HepG2 (cell line): ENCODE data around the gene TBL3. TPM values are rescaled to one million over a fixed set of nuclear protein-coding genes. Genes with fewer than 3 reads are reported as not detected.

Experiments used
- EEA1 ChIP-seq: sonication (generic); formaldehyde crosslinking; IDR thresholded peaks from 2 replicates; pipeline ENCODE4 v1.5.1; 2020; ENCODE audit warnings: mild to moderate bottlenecking, missing genetic modification reagents, borderline replicate concordance
- EP300 ChIP-seq, 3 experiments: sonication (generic) in 1 of 3; formaldehyde crosslinking in 1 of 3; IDR thresholded peaks; 2 replicates each; pipeline versions ENCODE4 v1.5.1 to v1.6.1; 2011 to 2020; ENCODE audit warnings: low read depth in 2 of 3, low read length in 2 of 3, borderline replicate concordance in 1 of 3, improper control_type of control experiment in 1 of 3, mild to moderate bottlenecking in 1 of 3, missing genetic modification reagents in 1 of 3, moderate library complexity in 1 of 3
- GLMP ChIP-seq: sonication (generic); formaldehyde crosslinking; IDR thresholded peaks from 2 replicates; pipeline ENCODE4 v1.9.0; 2021; ENCODE audit warnings: missing genetic modification reagents, mild to moderate bottlenecking, borderline replicate concordance
- MTA3 ChIP-seq: sonication (generic); formaldehyde crosslinking; IDR thresholded peaks from 2 replicates; pipeline ENCODE4 v1.4.0; 2020; ENCODE audit warnings: missing genetic modification reagents
- PHB2 ChIP-seq: fragments of 450-650 bp; IDR thresholded peaks from 2 replicates; pipeline ENCODE4 v1.6.1; 2018; ENCODE audit not compliant: partially characterized antibody
- PRDM10 ChIP-seq: sonication (generic); formaldehyde crosslinking; IDR thresholded peaks from 2 replicates; pipeline ENCODE4 v1.4.0; 2020; ENCODE audit warnings: low read depth, missing genetic modification reagents
- TAF15 ChIP-seq: fragments of 200-400 bp; formaldehyde crosslinking; IDR thresholded peaks from one replicate; pipeline ENCODE4 v1.6.1; 2018; ENCODE audit warnings: mild to moderate bottlenecking, low read depth, low read length; ENCODE audit not compliant: poor library complexity, severe bottlenecking
- ZNF318 ChIP-seq: sonication (generic); formaldehyde crosslinking; IDR thresholded peaks from 2 replicates; pipeline ENCODE4 v1.4.0; 2020; ENCODE audit warnings: mild to moderate bottlenecking, missing genetic modification reagents
- ZNF362 ChIP-seq: sonication (generic); formaldehyde crosslinking; IDR thresholded peaks from 2 replicates; pipeline ENCODE4 v1.4.0; 2020; ENCODE audit warnings: missing genetic modification reagents, mild to moderate bottlenecking, borderline replicate concordance
- ZNF546 ChIP-seq: sonication (generic); formaldehyde crosslinking; conservative IDR thresholded peaks from 2 replicates; pipeline ENCODE4 v1.8.1; 2023; ENCODE audit warnings: mild to moderate bottlenecking, missing genetic modification reagents
- ZNF564 ChIP-seq: sonication (generic); formaldehyde crosslinking; IDR thresholded peaks from 2 replicates; pipeline ENCODE4 v1.8.1; 2023; ENCODE audit warnings: mild to moderate bottlenecking, missing genetic modification reagents
- ZNF788 ChIP-seq: sonication (generic); formaldehyde crosslinking; IDR thresholded peaks from 2 replicates; pipeline ENCODE4 v1.5.0; 2020; ENCODE audit warnings: mild to moderate bottlenecking, missing genetic modification reagents, borderline replicate concordance
- polyA plus RNA-seq, 8 experiments: library from polyadenylated mRNA; depleted of rRNA in 3 of 8; stranded (reverse) in 7 of 8; unstranded in 1 of 8; fragments of >200 nt; fragmentation: Illumina TruSeq in 4 of 8; extraction: Trizol in 4 of 8; gene quantifications; 2 replicates each; pipeline versions ENCODE4 v1.2.1 to v1.2.3, GENCODE V29; 2011 to 2016; ENCODE audit warnings: low read depth in 4 of 8, missing spikeins in 1 of 8, mixed read lengths in 1 of 8; ENCODE audit not compliant: insufficient read depth in 1 of 8
- total RNA-seq, 5 experiments: library from RNA; depleted of rRNA; stranded (reverse); fragments of >200 nt; fragmentation: Illumina TruSeq; extraction: Trizol; gene quantifications; 2 replicates each; pipeline ENCODE4 v1.2.3, GENCODE V29; 2016; ENCODE audit warnings: low read depth in 1 of 5

TBL3 gene
- total and polyA plus RNA-seq, 2 of the 13 experiments (the other 11 are each of a cell fraction or from before 2014, with no cell fraction given): 16.8 to 38.0 TPM

- TF ChIP-seq GLMP (no peak), ZNF788 (CRISPR knock-in tag) (peak; percentile 52; the same call in 1 of the 2 replicates), EP300 (IDR thresholded peaks at IDR 0.05; ENCODE audit: low read depth in 2 of 2, low read length in 2 of 2) (no peak), EP300 (CRISPR knock-in tag; IDR thresholded peaks at IDR 0.05; ENCODE audit: borderline replicate concordance) (no peak), TAF15 (no peak), ZNF546 (CRISPR knock-in tag) (no peak), PHB2 (no peak), MTA3 (no peak), PRDM10 (CRISPR knock-in tag) (no peak), ZNF564 (no peak), ZNF318 (CRISPR knock-in tag) (no peak), ZNF362 (CRISPR knock-in tag) (no peak), EEA1 (CRISPR knock-in tag) (no peak)
These were observed 39.5 kb upstream of the TBL3 start (continued) for GRCh38 chr16:1932050-1933028.
